ENCODE data around the gene TIAM2.

GRCh38 chr6:155270561-155271091 lies 275.5 kb downstream of the TIAM2 start:
- TF ChIP-seq CTCF (IDR thresholded peaks at IDR 0.05): no peak
- TF ChIP-seq POLR2A (IDR thresholded peaks at IDR 0.05; ENCODE audit: low read depth): no peak

Measured in esophagus muscularis mucosa (tissue), 3 donors.